OCI-LY1 (cell line): ENCODE measurements around the gene KLK2.

Source experiments
- CTCF ChIP-seq: fragments of 200-600 bp; sonication (generic), shearing (Covaris generic); IDR thresholded peaks from 2 replicates; pipeline ENCODE4 v1.5.1; 2017; ENCODE audit warnings: mild to moderate bottlenecking, antibody characterized with exemption, low read length, moderate library complexity, mixed read lengths
- EZH2 ChIP-seq: fragments of 200-600 bp; sonication (generic), shearing (Covaris generic); IDR thresholded peaks from 2 replicates; pipeline ENCODE4 v1.8.0; 2017; ENCODE audit warnings: borderline replicate concordance, mixed run types, mild to moderate bottlenecking, antibody characterized with exemption, low read length, moderate library complexity, mixed read lengths

- TF ChIP-seq CTCF = no peak
- no peak for TF ChIP-seq EZH2
Observed at GRCh38 chr19:50833117-50833801, 40.0 kb upstream of the KLK2 start, which contains the start of gene KLK15.
